SK-MEL-5 (cell line): Measurements from ENCODE around the gene LINGO4. TPM values are rescaled to one million over a fixed set of nuclear protein-coding genes. Genes with fewer than 3 reads are reported as not detected.

Experiments
- DNase-seq: peaks from one replicate; pipeline ENCODE4 v3.0.0-alpha.2; 2016; ENCODE audit warnings: low read depth, low spot score
- in situ Hi-C: cut with HindIII; loops from 2 replicates; pipeline ENCODE4 v1.10.0; 2016; ENCODE audit warnings: low sequenced_read_pairs, high pct_unique_total_duplicates, low pct_unique_long_range_greater_than_20kb
- total RNA-seq: library from RNA; depleted of rRNA; stranded (reverse); fragments of >200 nt; shearing (Covaris generic); gene quantifications from 2 replicates; pipeline ENCODE4 v1.2.3, GENCODE V29; 2014

The LINGO4 gene
- total RNA-seq, 1 experiment from 2014 or later = not detected

- in situ Hi-C loops = no loop called here
Observed at GRCh38 chr1:151837884-151838221, 32.6 kb upstream of the LINGO4 start.

GRCh38 chr1:151837197-151837596, 32.0 kb upstream of the LINGO4 start:
- DNase-seq = no peak
- in situ Hi-C loops = no loop called here

More at GRCh38 chr1:151837884-151838221, 32.6 kb upstream of the LINGO4 start:
- DNase-seq = no peak

- in situ Hi-C loops = no loop called here
- no peak for DNase-seq
Observed at GRCh38 chr1:151835596-151835995, 30.4 kb upstream of the LINGO4 start.

- in situ Hi-C loops = no loop called here
- DNase-seq = no peak
Observed at GRCh38 chr1:151834239-151834638, 29.0 kb upstream of the LINGO4 start.

- in situ Hi-C loops = no loop called here
- no peak for DNase-seq
Observed at GRCh38 chr1:151833172-151833900, 28.1 kb upstream of the LINGO4 start.

GRCh38 chr1:151832318-151832980, 27.2 kb upstream of the LINGO4 start:
- no peak for DNase-seq
- in situ Hi-C loops = no loop called here

- no peak for DNase-seq
- in situ Hi-C loops = no loop called here
Observed at GRCh38 chr1:151831605-151832004, 26.4 kb upstream of the LINGO4 start, which contains the start of gene RORC. RORC (minus strand) TSS chr1:151831802; CDS start chr1:151831764, 38 bp downstream.

- in situ Hi-C loops = no loop called here
- DNase-seq = no peak
Observed at GRCh38 chr1:151831256-151831591, 26.0 kb upstream of the LINGO4 start.

GRCh38 chr1:151830055-151830454, 24.8 kb upstream of the LINGO4 start:
- in situ Hi-C loops = no loop called here
- DNase-seq = no peak

GRCh38 chr1:151829352-151830046, 24.3 kb upstream of the LINGO4 start:
- no peak for DNase-seq
- in situ Hi-C loops = no loop called here

- in situ Hi-C loops = no loop called here
- DNase-seq = peak; percentile 83
Observed at GRCh38 chr1:151828921-151829320, 23.7 kb upstream of the LINGO4 start.

- no peak for DNase-seq
- in situ Hi-C loops = no loop called here
Observed at GRCh38 chr1:151827853-151828252, 22.6 kb upstream of the LINGO4 start.

- in situ Hi-C loops = no loop called here
- DNase-seq = no peak
Observed at GRCh38 chr1:151825751-151826660, 20.8 kb upstream of the LINGO4 start.

GRCh38 chr1:151825204-151825603, 20.0 kb upstream of the LINGO4 start:
- no peak for DNase-seq
- in situ Hi-C loops = no loop called here

GRCh38 chr1:151823175-151823574, 18.0 kb upstream of the LINGO4 start:
- in situ Hi-C loops = no loop called here

GRCh38 chr1:151822404-151822803, 17.2 kb upstream of the LINGO4 start:
- no peak for DNase-seq
- in situ Hi-C loops = no loop called here

More at GRCh38 chr1:151823175-151823574, 18.0 kb upstream of the LINGO4 start:
- DNase-seq = no peak

GRCh38 chr1:151820940-151821339, 15.7 kb upstream of the LINGO4 start:
- in situ Hi-C loops = no loop called here

More at GRCh38 chr1:151820940-151821339, 15.7 kb upstream of the LINGO4 start:
- no peak for DNase-seq
